Body of pancreas (tissue), 4 donors: ENCODE measurements around the gene C14orf132.

Experiments
- CTCF ChIP-seq, 7 experiments: fragments of 450-650 bp in 4 of 7; fragments of 200-600 bp in 3 of 7; sonication (generic) in 3 of 7; IDR thresholded peaks; one replicate each; pipeline ENCODE4 v1.5.1; 2016 to 2019; ENCODE audit warnings: antibody characterized with exemption in 7 of 7
- POLR2A ChIP-seq, 3 donors: fragments of 450-650 bp; IDR thresholded peaks; one replicate each; pipeline ENCODE4 v1.6.1; 2016; ENCODE audit warnings: antibody characterized with exemption in 3 of 3, mild to moderate bottlenecking in 2 of 3

- TF ChIP-seq CTCF (IDR thresholded peaks at IDR 0.05) (no peak), POLR2A (IDR thresholded peaks at IDR 0.05) (no peak)
Measured at GRCh38 chr14:96112032-96112431, 72.9 kb downstream of the C14orf132 start.
